GM21619 (cell line): ENCODE measurements around the gene MAGI1.

Experiments
- ATAC-seq: cut with Tn5 transposase; IDR thresholded peaks from one replicate; pipeline ENCODE4 v1.9.1; 2021; ENCODE audit not compliant: unreplicated experiment

The MAGI1 gene

GRCh38 chr3:65650247-65650646, 388.5 kb downstream of the MAGI1 start:
- no peak for ATAC-seq

- ATAC-seq: no peak
Observed at GRCh38 chr3:65647369-65647768, 391.3 kb downstream of the MAGI1 start.

- no peak for ATAC-seq
Observed at GRCh38 chr3:65642883-65643282, 395.8 kb downstream of the MAGI1 start.

- ATAC-seq: no peak
Observed at GRCh38 chr3:65641777-65642176, 396.9 kb downstream of the MAGI1 start.

GRCh38 chr3:65641045-65641444, 397.7 kb downstream of the MAGI1 start:
- no peak for ATAC-seq

- ATAC-seq: no peak
Observed at GRCh38 chr3:65639444-65639843, 399.3 kb downstream of the MAGI1 start.

- no peak for ATAC-seq
Observed at GRCh38 chr3:65638301-65638700, 400.4 kb downstream of the MAGI1 start.

GRCh38 chr3:65636326-65636725, 402.4 kb downstream of the MAGI1 start:
- no peak for ATAC-seq

- ATAC-seq: no peak
Observed at GRCh38 chr3:65635657-65636056, 403.1 kb downstream of the MAGI1 start.

- ATAC-seq: no peak
Observed at GRCh38 chr3:65633018-65633638, 405.6 kb downstream of the MAGI1 start.

GRCh38 chr3:65632414-65632813, 406.3 kb downstream of the MAGI1 start:
- ATAC-seq: no peak

GRCh38 chr3:65628978-65629377, 409.7 kb downstream of the MAGI1 start:
- no peak for ATAC-seq

GRCh38 chr3:65627062-65627461, 411.7 kb downstream of the MAGI1 start:
- ATAC-seq: no peak

GRCh38 chr3:65625305-65625704, 413.4 kb downstream of the MAGI1 start:
- no peak for ATAC-seq

GRCh38 chr3:65623362-65623761, 415.4 kb downstream of the MAGI1 start:
- no peak for ATAC-seq

- ATAC-seq: no peak
Observed at GRCh38 chr3:65619888-65620287, 418.8 kb downstream of the MAGI1 start.

GRCh38 chr3:65619451-65619881, 419.3 kb downstream of the MAGI1 start:
- no peak for ATAC-seq

GRCh38 chr3:65618599-65618998, 420.1 kb downstream of the MAGI1 start:
- ATAC-seq: no peak

GRCh38 chr3:65617787-65618186, 420.9 kb downstream of the MAGI1 start:
- no peak for ATAC-seq

GRCh38 chr3:65617209-65617608, 421.5 kb downstream of the MAGI1 start:
- no peak for ATAC-seq

GRCh38 chr3:65616563-65616962, 422.2 kb downstream of the MAGI1 start:
- ATAC-seq: no peak

GRCh38 chr3:65615329-65615728, 423.4 kb downstream of the MAGI1 start:
- ATAC-seq: no peak

- ATAC-seq: no peak
Observed at GRCh38 chr3:65614585-65614984, 424.1 kb downstream of the MAGI1 start.
